Germinal center (tissue), 1 donor: ENCODE measurements around the gene PTPRM.
"Not testable (repeated sequence)": the region's sequence is repeated elsewhere in the genome, so short reads cannot be mapped to it uniquely, and the experiment has no call there.

Source experiments
- DNase-seq: peaks from one replicate; pipeline ENCODE4 v3.0.0; 2012; ENCODE audit warnings: mixed read lengths, low spot score

PTPRM gene

DNA sequence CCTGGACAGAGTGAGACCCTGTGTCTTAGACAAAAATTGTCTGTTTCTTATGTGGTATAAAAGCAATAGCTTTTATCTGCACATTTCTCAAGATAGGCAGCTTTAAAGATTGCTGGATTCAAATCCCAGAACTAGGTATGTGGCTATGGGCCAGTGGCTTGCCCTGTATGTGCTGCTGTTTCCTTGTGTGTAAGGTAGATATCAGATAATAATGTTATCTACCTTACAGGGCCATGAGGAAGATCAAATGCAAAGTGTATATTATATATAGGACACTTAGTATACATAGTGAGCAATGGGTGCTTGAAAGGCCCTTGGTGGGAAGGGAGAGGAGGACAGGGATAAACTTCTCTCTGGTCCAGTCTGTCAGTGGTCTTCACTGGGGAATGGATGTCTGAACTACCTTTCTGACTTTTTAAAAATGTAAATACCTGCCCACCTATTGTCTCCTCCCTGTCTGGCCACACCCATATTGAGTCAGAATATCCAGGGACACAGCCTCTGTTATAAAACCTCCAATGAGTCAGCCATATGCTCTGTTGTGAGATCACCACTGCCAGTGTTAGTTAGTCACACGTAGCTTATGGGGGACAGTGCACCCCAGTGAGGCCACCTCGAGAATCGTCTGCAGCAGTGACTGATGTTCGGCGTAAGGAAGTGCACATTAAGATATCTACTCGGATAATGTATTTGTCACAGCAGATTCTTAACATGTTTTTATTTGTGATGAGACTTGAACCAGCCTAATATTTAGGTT is 383.4 kb downstream of the PTPRM start:
- DNase-seq: no peak

DNA sequence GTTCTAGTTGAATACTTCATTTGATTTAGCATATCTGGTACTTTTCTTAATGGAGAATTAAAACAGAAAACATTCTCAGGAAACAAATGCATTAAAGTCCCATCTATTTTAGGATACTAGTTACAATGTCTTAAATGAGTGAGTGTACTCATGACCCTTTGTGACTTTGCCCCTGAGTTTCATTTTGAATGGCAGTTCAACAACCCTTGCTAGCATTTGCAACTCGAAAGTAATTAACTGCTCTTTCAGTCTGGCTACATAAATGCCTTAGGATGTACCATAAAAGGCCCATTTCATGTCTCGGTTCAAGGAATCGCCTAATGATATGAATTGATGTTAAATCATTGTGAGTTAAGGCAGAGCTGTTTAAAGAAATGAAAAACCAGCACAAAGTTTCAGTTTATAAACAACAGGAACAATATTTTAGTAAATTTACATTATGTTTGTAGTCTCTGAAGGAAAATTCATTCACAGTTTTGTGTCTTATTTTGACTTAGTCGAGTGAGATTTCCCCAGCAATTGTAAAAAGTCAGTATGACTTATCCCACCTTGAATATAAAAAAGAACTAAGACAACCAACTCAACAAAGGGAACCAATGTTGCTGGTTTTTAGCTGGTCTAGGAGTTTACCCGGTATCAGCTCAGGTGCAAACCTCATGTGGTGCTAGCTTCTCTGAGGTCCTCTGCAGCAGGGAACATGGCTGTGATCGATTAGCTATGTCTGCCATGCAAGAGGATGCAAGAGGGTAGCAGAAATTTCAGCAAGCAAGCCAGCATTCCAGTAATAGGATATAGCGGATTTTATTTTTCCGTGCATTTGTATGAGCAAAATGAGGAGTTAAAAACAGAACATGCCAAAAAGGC is 386.2 kb downstream of the PTPRM start:
- no peak for DNase-seq

DNA sequence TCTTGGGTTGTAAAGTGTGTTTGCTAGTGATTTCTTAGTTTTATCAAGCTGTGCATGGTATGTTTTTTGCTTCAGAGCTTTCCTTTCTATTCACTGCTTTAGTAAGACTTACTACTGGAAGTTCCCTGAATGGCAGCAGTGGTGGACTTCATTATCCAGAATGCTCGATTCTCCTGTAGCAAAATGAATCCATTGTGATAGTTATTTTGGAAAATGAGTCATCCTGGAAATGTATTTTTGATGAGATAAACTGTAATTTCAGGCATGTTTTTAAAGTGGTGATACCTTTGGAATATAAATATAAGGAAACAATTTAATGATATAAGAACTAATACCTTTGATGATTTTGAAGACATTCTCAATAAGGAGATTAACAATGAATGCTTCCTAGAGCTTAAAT is 387.1 kb downstream of the PTPRM start:
- DNase-seq: no peak

DNA sequence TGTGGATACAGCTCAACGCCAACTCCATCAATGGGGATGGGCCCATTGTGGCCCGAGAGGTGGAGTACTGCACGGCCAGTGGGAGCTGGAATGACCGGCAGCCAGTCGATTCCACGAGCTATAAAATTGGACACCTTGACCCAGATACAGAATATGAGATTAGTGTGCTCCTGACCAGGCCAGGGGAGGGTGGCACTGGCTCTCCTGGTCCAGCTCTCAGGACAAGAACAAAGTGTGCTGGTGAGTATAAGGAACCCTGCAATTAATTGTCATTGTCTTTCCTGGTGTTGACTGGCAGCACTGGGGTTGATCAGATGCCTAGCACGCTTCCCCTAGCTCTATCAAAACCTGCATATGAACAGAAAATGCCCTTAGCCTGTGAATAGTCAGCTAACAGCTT is 388.1 kb downstream of the PTPRM start:
- no peak for DNase-seq

DNA sequence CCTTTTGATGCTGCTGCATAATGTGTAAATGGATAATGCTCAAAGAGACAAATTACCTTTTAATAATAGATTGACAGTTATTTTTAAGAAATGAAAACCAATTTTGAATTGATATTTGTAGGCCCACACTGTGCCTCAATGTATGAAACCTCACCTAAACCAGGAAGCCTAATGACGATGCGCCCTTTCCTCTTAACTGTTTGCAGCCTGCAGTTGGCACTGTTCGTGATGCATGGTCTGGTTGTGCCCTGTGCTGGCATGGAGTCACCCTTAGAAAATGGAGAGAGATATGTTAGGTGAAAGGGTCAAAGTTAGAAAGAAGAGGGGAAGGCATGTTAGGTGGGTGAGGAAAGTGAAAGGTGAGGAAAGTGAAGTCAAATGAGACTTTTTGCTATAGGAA is 390.2 kb downstream of the PTPRM start:
- no peak for DNase-seq

DNA sequence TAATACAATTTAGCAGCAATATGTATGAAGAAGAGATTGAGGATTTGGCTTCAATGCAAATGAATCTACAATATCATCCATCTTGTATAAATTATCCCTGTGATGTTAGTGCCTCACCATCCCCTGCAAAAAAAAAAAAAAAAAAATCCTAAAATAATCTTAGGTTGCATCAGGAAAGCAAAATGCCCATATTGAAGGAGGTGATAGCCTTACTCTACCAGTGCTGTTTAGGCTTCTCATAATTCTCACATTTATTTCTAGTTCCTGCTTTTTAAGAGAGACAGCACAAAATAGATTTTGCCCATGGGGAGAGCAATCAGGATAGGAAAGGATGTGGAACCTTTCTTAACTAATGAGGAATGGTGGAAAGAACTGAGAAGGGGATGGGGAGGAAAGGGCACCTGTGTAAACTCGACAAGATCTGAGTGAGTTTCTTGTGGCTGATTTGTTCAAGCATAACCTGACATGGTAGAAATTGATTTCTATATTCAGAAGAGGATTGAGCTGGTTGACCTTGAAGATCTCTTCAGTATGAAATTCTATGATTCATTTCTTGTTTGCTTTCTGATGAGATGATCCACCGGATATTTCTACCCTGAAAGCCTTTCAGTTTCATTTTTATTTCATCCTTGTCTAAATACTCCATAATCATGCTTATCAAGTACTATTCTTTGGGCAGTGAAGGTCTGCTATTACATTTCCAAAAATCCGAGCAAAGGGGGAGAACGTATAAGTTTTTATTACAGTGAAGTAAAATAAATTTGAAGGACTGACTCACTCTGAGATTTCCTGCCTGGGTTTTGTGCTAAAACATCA is 391.2 kb downstream of the PTPRM start:
- no peak for DNase-seq

DNA sequence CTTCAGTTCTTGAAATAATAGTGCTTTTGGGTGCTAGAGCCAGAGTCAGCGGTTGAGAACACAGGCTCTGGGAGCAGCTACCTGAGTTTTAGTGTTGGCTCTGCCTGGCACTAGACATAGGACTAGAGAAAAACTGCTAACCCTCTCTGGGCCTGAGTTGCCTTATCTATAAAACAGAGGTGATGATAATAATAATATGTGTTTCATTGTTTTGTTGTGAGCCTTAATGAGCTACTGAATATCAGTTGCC is 391.7 kb downstream of the PTPRM start:
- no peak for DNase-seq

DNA sequence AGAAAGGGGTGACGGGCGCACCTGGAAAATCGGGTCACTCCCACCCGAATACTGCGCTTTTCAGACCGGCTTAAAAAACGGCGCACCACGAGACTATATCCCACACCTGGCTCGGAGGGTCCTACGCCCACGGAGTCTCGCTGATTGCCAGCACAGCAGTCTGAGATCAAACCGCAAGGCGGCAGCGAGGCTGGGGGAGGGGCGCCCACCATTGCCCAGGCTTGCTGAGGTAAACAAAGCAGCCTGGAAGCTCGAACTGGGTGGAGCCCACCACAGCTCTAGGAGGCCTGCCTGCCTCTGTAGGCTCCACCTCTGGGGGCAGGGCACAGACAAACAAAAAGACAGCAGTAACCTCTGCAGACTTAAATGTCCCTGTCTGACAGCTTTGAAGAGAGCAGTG is 399.6 kb downstream of the PTPRM start:
- not testable (repeated sequence) for DNase-seq

DNA sequence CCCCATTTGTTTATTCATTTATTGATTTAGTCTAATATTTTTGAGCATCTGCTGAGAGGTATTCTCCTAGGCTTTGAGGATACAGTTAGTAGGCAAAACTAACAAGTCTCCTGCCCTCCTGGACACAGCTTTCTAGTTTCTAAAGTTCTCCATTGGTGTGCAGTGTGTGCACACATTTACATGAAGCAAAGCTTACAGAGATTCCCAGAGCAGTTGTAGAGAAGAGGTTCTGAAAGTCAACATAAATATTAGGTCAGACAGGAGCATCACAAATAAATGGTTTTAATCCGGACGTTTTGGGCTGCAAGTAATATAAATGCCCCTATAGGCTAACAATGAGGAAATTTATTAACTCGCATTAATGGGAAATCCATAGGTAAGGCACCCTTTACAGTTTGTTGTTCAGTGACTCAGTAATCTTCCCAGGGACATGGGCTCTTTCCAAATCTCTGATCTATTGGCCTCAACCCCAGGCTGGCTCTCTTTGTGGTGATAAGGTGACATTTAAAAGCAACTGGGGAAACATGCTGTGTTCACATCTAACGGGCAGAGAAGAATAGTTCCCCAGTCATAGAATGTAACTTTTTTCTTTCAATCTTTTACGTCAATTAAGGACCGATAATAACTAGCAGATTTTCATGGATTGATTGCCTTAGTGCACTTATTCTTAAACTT is 407.2 kb downstream of the PTPRM start:
- DNase-seq: no peak

DNA sequence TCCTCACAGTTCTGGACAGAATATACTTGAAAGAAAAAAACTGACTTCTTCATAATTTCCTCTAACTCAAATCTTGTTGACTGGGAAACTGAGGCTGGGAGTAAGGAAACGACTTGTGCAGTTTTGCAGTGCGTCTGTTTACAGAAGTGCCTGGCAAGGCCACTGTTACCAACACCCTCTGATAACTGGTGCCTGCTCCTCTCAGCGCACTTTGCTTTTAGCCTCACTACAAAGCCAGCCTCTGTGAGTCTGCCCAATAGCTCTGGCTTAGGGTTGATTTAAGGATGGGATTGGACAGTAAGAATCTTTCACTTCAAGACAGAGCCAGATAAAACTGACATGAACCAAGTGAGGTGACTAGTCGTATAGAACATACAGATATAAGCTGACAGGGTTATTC is 410.8 kb downstream of the PTPRM start:
- DNase-seq: no peak

DNA sequence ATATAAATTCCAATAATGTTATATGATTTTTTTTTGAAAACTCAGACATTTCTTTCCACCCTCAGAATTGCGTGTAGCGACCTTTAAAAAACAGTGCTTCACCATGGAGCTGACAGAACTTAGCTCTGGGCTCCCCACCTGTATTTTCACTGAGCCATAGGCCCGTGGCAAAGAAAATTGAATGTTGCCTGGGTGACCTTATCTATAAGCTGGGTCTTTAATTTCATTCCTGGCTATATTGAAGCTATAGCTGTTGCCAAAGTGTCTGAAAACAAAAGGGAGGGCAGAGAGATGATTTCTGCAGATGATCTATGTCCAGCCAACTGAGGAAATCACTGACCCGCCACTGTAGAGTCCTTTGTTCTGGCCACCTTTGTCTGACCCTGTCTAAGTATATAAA is 411.7 kb downstream of the PTPRM start:
- DNase-seq: no peak

DNA sequence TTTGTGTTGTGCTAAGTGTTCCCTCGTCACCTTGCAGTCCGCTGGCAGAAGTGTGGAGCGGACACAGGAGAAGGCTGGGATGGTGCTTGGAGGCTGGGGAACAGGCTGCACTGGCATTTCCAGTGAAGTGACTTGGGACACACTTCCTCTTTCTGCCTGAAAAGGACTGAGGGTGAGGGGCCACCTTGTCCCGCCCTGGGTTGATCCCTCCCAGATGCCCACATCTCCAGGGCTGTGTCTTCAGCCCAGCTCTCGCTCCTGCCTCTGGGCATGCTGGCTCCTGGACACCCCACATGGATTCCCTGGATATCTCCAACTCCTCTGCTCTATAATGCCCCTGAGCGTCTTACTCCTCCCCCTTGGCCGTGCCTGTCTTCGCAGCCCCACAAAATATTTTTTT is 412.6 kb downstream of the PTPRM start:
- DNase-seq: no peak

DNA sequence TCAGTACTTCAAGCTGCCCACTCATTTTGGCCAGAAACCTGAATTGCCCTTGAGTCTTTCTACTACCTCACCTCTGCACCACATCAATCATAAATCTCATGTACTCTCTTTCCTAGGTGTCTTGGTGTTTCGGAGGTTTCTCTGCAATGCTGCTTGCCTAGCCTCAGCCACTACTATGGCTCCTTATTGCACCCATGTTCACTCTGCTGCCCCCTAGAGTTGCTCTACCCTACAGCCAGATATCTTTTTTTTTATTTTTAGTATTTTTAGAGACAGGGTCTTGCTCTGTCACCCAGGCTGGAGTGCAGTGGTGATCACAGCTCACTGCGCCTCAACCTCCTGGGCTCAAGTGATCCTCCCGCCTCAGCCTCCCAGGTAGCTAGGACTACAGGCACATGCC is 413.0 kb downstream of the PTPRM start:
- no peak for DNase-seq

DNA sequence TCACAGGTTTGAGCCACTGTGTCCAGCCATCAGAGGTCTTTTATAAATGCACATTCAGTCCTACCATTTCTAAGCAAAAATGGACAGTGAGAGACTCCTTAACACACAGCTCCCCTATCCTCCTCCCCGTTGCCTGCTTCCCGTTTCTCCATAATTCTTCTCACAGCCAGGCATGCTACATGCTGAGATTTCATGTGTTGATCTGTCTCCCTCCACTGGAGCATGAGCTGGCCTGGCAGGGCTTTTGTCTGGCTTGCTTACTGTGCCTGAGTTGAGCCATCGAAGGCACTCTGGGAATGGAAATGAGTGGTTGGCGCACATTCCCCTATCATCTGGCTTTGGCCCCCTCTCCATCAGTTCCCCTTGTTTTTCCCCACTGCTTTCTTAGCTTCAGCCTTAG is 413.5 kb downstream of the PTPRM start:
- no peak for DNase-seq

DNA sequence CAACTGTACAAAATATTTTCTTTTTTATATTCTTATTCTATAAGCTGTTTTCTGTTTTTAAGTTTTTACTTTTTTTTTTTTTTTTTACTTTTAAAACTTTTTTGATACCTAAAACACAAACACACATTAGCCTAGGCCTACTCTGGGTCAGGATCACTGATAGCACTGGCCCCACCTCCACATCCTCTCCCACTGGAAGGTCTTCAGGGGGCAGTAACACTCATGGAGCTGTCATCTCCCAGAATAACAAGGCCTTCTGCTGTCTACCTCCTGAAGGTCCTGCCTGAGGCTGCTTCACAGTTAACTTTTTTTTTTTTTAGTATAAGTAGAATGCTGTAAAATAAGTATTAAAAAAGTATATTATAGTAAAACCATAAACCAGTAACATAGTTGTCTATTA is 415.1 kb downstream of the PTPRM start:
- no peak for DNase-seq

DNA sequence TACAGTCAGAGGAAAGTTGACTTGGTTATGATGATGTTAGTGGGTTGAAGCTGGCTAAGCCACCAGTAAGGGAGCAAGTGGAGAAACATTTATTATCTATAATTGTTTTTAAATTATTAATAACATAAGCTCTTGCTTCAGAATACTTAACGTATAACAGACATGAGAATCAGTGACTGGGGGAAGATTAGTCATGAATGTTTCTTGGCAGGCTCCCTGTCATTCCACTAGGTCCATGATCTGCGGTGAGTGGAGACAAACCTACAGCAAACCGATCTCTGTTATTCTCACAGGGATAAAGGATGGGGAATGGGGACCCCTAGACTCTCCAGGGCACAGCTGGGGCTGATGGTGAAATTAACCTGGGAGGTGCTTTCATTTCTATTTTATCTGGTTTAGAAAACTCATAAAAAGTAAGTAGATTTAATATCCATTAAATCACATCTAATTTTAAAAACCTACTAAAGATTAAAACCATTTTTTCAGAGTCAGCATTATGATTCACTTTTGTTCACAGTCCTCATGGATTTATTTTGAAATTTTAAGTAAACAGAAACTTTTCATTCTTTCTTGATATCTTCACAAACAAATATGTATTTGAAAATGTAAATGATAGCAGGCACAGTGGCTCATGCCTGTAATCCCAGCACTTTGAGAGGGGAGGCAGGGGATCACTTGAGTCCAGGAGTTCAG is 420.3 kb downstream of the PTPRM start:
- DNase-seq: no peak

DNA sequence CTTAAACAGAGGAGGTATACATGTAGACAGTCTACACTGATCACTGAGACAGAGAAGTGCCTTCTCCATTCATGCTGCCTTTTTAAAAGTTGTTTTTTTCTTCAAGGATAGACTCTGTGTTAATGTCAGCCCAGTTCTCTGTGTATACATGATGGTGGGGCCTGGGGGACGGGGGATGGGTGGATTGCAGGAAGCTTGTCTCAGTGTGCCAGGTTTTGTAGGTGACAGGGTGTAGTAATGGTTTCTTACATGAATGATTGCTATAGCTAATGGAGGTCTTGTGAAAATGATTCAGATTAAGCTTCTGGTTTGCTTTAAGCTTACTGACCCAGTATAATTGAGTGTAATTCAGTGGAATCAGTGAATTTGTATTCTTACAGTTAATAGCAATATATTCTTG is 423.6 kb downstream of the PTPRM start:
- DNase-seq: no peak

DNA sequence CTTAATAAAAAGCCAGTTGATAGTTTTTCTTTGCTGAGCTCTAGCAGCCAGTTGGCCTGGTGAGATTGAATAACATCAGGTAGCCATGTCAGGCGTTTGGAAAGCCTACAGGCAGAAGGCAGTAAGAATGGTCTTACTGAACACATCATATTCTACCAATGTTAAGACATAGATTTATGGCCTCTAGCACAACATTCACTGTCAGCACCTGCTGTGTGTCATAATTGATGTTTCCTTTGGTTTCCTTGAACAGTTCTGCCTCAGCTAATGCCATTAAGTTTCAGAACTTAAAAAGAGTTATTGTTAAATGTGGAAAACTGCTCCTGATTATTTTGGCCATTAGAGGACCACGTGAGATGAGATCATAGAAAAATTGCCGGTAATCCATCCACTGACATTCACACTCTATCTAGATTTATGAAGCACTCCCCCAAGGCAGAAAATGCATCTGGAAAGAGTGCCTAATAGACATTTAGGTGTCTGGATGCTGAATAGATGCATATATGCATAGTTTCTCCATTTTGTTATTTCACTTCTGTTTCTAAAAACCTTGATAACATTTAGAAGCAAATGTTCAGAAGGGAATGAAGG is 434.7 kb downstream of the PTPRM start:
- no peak for DNase-seq

DNA sequence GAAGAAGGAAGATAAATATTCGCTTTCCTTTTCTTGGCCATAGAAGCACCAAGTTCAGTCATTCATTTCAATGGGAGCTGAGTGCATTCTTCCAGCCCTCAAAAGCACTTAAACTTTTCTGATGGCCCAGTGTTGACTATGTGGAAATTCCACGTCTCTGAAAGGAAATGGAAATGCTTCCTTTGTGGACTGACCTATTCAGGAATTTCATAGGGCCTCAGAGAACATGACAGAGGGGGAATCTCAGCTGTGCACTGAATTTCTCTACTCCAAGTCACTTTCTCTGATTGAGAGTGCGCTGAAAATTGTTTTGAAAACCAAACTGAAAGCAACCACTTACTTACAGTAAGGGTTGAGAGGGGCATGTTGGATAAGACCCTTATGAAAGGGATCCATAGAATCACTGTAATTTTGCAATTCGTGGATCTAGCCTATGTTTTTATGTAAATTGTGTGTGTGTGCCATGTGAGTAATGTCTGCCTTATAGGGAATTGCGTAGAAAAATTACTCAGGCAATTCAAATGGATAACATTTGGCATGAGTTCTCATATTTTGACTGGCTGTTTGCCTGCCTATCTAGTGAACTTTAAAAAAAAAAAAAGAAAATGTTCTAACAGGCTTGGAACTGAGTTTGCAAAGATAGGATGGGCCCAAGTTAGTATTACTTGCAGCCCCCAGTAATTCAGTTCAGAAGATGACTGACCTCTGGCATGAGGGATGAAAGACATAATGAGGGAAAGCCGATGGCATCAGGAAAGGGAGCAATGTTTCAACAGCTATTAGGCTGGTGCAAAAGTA is 437.0 kb downstream of the PTPRM start:
- no peak for DNase-seq

DNA sequence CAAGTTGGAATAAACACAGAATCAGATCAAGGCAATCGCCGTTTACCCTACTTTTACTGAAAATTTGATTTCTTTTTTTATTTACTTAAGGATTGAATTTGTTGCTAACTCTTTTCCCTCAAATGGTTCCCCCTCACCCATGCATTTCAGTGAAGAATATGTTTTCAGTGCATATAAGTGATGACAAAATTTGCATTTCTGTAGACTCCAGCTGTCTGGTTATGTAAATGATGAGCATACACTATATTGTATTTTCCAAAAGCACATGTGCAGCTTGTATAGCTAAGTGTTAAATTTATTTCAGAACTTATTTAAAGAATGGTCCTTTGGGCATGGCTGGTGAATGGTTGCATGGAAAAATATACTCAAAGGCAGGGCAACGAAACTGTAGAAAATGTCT is 437.7 kb downstream of the PTPRM start:
- no peak for DNase-seq
